Stimulated activated CD8-positive, alpha-beta memory T cell treated with anti-CD3 and anti-CD28 coated beads, Interleukin-4, amount 100 ng/mL, for 24 hours (primary cell): ENCODE data around the gene IFRD2.
"Not testable (repeated sequence)": the region's sequence is repeated elsewhere in the genome, so short reads cannot be mapped to it uniquely, and the experiment has no call there.

Experiments
- DNase-seq: peaks from one replicate; pipeline ENCODE4 v3.0.0-alpha.2; 2020; ENCODE audit warnings: low read depth

Gene IFRD2

GRCh38 chr3:50251220-50251619 is 41.0 kb downstream of the IFRD2 start:
- DNase-seq: no peak

GRCh38 chr3:50250514-50250913 is 41.7 kb downstream of the IFRD2 start:
- no peak for DNase-seq

GRCh38 chr3:50249457-50249856 is 42.8 kb downstream of the IFRD2 start:
- DNase-seq: no peak

GRCh38 chr3:50248387-50248786 is 43.8 kb downstream of the IFRD2 start:
- DNase-seq: no peak

GRCh38 chr3:50246517-50246954 is 45.7 kb downstream of the IFRD2 start:
- peak; percentile 71 for DNase-seq

GRCh38 chr3:50245831-50246516 is 46.3 kb downstream of the IFRD2 start:
- peak; percentile 94 for DNase-seq

GRCh38 chr3:50245251-50245745 is 46.9 kb downstream of the IFRD2 start:
- DNase-seq: no peak

- DNase-seq: not testable (repeated sequence)
Observed at GRCh38 chr3:50244813-50245212, 47.4 kb downstream of the IFRD2 start.

- no peak for DNase-seq
Observed at GRCh38 chr3:50243543-50243895, 48.7 kb downstream of the IFRD2 start.

- DNase-seq: no peak
Observed at GRCh38 chr3:50242851-50243542, 49.2 kb downstream of the IFRD2 start.

GRCh38 chr3:50242381-50242770 is 49.9 kb downstream of the IFRD2 start:
- no peak for DNase-seq

GRCh38 chr3:50241713-50242380 is 50.4 kb downstream of the IFRD2 start:
- no peak for DNase-seq

- no peak for DNase-seq
Observed at GRCh38 chr3:50241163-50241562, 51.1 kb downstream of the IFRD2 start.

GRCh38 chr3:50239649-50240048 is 52.6 kb downstream of the IFRD2 start:
- no peak for DNase-seq

- DNase-seq: no peak
Observed at GRCh38 chr3:50238549-50239026, 53.6 kb downstream of the IFRD2 start.

GRCh38 chr3:50237754-50238548 is 54.3 kb downstream of the IFRD2 start:
- DNase-seq: peak; percentile 84
